Natural killer cell (primary cell): ENCODE measurements around the gene ROR1. TPM values are rescaled to one million over a fixed set of nuclear protein-coding genes. Genes with fewer than 3 reads are reported as not detected.
"Not testable (repeated sequence)": the region's sequence is repeated elsewhere in the genome, so short reads cannot be mapped to it uniquely, and the experiment has no call there.

Experiments
- ATAC-seq, 3 donors: fragments of 150-1000 bp in 2 of 3; fragments of 200-7000 bp in 1 of 3; cut with Tn5 transposase; 1 replicate in 1 of 3; 2 replicates in 2 of 3; pipeline ENCODE4 v1.10.0; 2021; ENCODE audit warnings: mild to moderate bottlenecking in 2 of 3, moderate library complexity in 2 of 3
- DNase-seq, 2 donors: peaks; one replicate each; pipeline versions ENCODE4 v3.0.0 to v3.0.0-alpha.2; 2013 to 2021; ENCODE audit warnings: mixed read lengths in 1 of 2
- H3K27ac ChIP-seq: one replicate; pipeline ENCODE4 v1.5.1; 2013; ENCODE audit warnings: mild to moderate bottlenecking, low read length
- H3K27me3 ChIP-seq: one replicate; pipeline ENCODE4 v1.6.1; 2013; ENCODE audit warnings: low read length; ENCODE audit not compliant: control insufficient read depth, insufficient read depth
- H3K36me3 ChIP-seq: one replicate; pipeline ENCODE4 v1.6.1; 2013; ENCODE audit warnings: low read length; ENCODE audit not compliant: control insufficient read depth, insufficient read depth
- H3K4me1 ChIP-seq: one replicate; pipeline ENCODE4 v1.6.1; 2013; ENCODE audit warnings: low read length; ENCODE audit not compliant: control insufficient read depth, insufficient read depth
- H3K4me3 ChIP-seq: one replicate; pipeline ENCODE4 v1.5.1; 2013; ENCODE audit warnings: low read length
- H3K9me3 ChIP-seq: one replicate; pipeline ENCODE4 v1.6.1; 2013; ENCODE audit warnings: low read length; ENCODE audit not compliant: control insufficient read depth, insufficient read depth
- H3K27ac Mint-ChIP-seq, 2 donors: one replicate each; pipeline ENCODE4 v1.8.0; 2022; ENCODE audit warnings: mild to moderate bottlenecking in 2 of 2, mixed read lengths in 2 of 2, moderate library complexity in 1 of 2
- H3K27me3 Mint-ChIP-seq, 2 donors: one replicate each; pipeline ENCODE4 v1.8.0; 2022; ENCODE audit warnings: low read depth in 2 of 2, mixed read lengths in 2 of 2
- H3K36me3 Mint-ChIP-seq: one replicate; pipeline ENCODE4 v1.8.0; 2022; ENCODE audit warnings: mixed read lengths
- H3K4me1 Mint-ChIP-seq, 2 donors: one replicate each; pipeline ENCODE4 v1.8.0; 2022; ENCODE audit warnings: mixed read lengths in 2 of 2
- H3K4me3 Mint-ChIP-seq: one replicate; pipeline ENCODE4 v1.8.0; 2022; ENCODE audit warnings: mild to moderate bottlenecking, moderate library complexity, mixed read lengths
- H3K9me3 Mint-ChIP-seq, 2 donors: one replicate each; pipeline ENCODE4 v1.8.0; 2022; ENCODE audit warnings: mixed read lengths in 2 of 2
- WGBS: methylation state at CpG from one replicate; pipeline ENCODE4 v1.1.7; 2013; ENCODE audit warnings: missing lambda C conversion rate; ENCODE audit not compliant: insufficient coverage; 5-methylcytosine and 5-hydroxymethylcytosine counted together
- intact Hi-C: fragments of 100-400 bp; cut with micrococcal nuclease; formaldehyde crosslinking; loops from one replicate; pipeline ENCODE4 v1.14.2; 2022
- total RNA-seq, 4 donors: library from RNA; stranded (reverse); fragments of 120-200 nt in 1 of 4; gene quantifications; one replicate each; pipeline versions ENCODE4 v1.2.3 to v1.2.4, GENCODE V29; 2013 to 2022
- TF ChIP-seq, protein P1 (sequence below): fragments of 200-600 bp; IDR thresholded peaks from one replicate; pipeline ENCODE4 v1.8.0; 2022; ENCODE audit warnings: antibody characterized with exemption

ROR1 gene
- total RNA-seq, 3 donors from 2014 or later (not counting 1 experiment from before 2014, with no cell fraction given), result 0.05 to 0.35 (median 0.27) TPM

- TF ChIP-seq, protein P1, sequence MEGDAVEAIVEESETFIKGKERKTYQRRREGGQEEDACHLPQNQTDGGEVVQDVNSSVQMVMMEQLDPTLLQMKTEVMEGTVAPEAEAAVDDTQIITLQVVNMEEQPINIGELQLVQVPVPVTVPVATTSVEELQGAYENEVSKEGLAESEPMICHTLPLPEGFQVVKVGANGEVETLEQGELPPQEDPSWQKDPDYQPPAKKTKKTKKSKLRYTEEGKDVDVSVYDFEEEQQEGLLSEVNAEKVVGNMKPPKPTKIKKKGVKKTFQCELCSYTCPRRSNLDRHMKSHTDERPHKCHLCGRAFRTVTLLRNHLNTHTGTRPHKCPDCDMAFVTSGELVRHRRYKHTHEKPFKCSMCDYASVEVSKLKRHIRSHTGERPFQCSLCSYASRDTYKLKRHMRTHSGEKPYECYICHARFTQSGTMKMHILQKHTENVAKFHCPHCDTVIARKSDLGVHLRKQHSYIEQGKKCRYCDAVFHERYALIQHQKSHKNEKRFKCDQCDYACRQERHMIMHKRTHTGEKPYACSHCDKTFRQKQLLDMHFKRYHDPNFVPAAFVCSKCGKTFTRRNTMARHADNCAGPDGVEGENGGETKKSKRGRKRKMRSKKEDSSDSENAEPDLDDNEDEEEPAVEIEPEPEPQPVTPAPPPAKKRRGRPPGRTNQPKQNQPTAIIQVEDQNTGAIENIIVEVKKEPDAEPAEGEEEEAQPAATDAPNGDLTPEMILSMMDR, result no peak
- peaks cover 0 to 4% of the 10 kb centered on the region in 2 donors for H3K9me3 Mint-ChIP-seq
- no peaks in the 10 kb centered on the region for H3K36me3 ChIP-seq
- no peak overlapping the region for H3K4me3 ChIP-seq
- no peaks in the 10 kb centered on the region for H3K9me3 ChIP-seq
- H3K4me3 Mint-ChIP-seq, result no peak overlapping the region
- H3K27me3 Mint-ChIP-seq, result peaks cover 19 to 33% of the 10 kb centered on the region in 2 donors
- H3K4me1 ChIP-seq, result no peaks in the 10 kb centered on the region
- no peaks in the 10 kb centered on the region for H3K36me3 Mint-ChIP-seq
- H3K4me1 Mint-ChIP-seq, result no peaks in the 10 kb centered on the region
- no peaks in the 10 kb centered on the region for H3K27me3 ChIP-seq
- H3K27ac Mint-ChIP-seq, result no peak overlapping the region
- intact Hi-C loops, result no loop called here
- H3K27ac ChIP-seq, result no peak overlapping the region
- DNase-seq (no peak), ATAC-seq (no peak)
Measured at GRCh38 chr1:63822540-63822939, 48.7 kb downstream of the ROR1 start.

DNA sequence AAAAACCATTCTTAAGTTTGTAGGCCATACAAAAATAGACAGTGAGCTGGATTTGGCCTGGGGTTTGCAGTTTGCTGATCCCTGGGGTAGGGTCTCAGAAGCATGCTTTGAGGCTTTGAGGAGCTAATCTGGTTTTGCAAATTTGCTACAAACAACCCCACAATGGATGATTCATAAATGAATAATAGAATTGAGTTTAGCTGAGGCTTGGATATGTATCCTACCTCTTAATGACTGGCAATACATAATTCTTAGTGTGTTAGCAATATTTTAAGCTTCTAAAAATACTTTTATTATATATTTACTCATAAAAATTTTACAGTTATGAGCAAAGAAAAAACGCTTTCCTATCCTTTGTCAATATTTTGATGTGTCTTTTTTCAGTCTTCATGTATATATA is 50.6 kb downstream of the ROR1 start:
- H3K4me1 Mint-ChIP-seq, result no peaks in the 10 kb centered on the region
- no peak overlapping the region for H3K27ac Mint-ChIP-seq
- Histone ChIP-seq H3K27ac (no peak overlapping the region), H3K4me3 (no peak overlapping the region), H3K36me3 (no peaks in the 10 kb centered on the region), H3K9me3 (no peaks in the 10 kb centered on the region), H3K4me1 (no peaks in the 10 kb centered on the region), H3K27me3 (no peaks in the 10 kb centered on the region)
- ATAC-seq (no peak), DNase-seq (no peak)
- peaks cover 0 to 4% of the 10 kb centered on the region in 2 donors for H3K9me3 Mint-ChIP-seq
- peaks cover 21 to 33% of the 10 kb centered on the region in 2 donors for H3K27me3 Mint-ChIP-seq
- WGBS, result no CpG with 5 or more reads among the region's 1 CpG
- intact Hi-C loops, result no loop called here
- TF ChIP-seq, protein P1, result no peak
- no peaks in the 10 kb centered on the region for H3K36me3 Mint-ChIP-seq
- H3K4me3 Mint-ChIP-seq, result no peak overlapping the region

- ATAC-seq (no peak), DNase-seq (no peak)
- H3K36me3 Mint-ChIP-seq, result no peaks in the 10 kb centered on the region
- no peaks in the 10 kb centered on the region for H3K36me3 ChIP-seq
- H3K4me1 Mint-ChIP-seq, result no peaks in the 10 kb centered on the region
- no peak overlapping the region for H3K27ac Mint-ChIP-seq
- H3K27me3 Mint-ChIP-seq, result peaks cover 18 to 30% of the 10 kb centered on the region in 2 donors
- no CpG with 5 or more reads among the region's 1 CpG for WGBS
- TF ChIP-seq, protein P1, result no peak
- H3K9me3 ChIP-seq, result no peaks in the 10 kb centered on the region
- H3K27me3 ChIP-seq, result no peaks in the 10 kb centered on the region
- H3K4me3 Mint-ChIP-seq, result no peak overlapping the region
- H3K9me3 Mint-ChIP-seq, result peaks cover 0 to 4% of the 10 kb centered on the region in 2 donors
- H3K4me1 ChIP-seq, result no peaks in the 10 kb centered on the region
- no peak overlapping the region for H3K4me3 ChIP-seq
- intact Hi-C loops, result no loop called here
- no peak overlapping the region for H3K27ac ChIP-seq
Measured at GRCh38 chr1:63825111-63825510, 51.3 kb downstream of the ROR1 start.

DNA sequence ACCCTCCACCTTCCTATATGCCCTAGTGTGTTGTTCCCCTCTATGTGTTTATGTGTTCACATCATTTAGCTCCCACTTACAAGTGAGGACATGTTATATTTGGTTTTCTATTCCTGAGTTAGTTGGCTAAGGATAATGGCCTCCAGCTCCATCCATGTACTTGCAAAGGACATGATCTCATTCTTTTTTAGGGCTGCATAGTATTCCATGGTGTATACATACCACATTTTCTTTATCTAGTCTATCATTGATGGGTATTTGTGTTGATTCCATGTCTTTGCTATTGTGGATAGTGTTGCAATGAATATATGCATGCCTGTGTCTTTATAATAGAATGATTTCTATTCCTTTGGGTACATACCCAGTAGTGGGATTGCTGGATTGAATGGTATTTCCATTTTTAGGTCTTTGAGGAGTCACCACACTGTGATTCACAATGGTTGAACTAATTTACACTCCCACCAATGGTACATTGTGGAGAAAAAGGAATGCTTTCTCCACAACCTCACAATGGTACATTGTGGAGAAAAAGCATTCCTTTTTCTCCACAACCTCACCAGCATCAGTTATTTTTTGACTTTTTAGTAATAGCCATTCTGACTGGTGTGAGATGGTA is 52.5 kb downstream of the ROR1 start:
- H3K27ac ChIP-seq, H3K4me1 Mint-ChIP-seq, H3K4me3 Mint-ChIP-seq, DNase-seq, H3K9me3 Mint-ChIP-seq, H3K36me3 Mint-ChIP-seq, H3K4me1 ChIP-seq, H3K36me3 ChIP-seq, H3K27me3 ChIP-seq, H3K4me3 ChIP-seq, H3K27ac Mint-ChIP-seq, intact Hi-C loops, H3K9me3 ChIP-seq, ATAC-seq: not testable (repeated sequence)
- H3K27me3 Mint-ChIP-seq, result peaks cover 15 to 26% of the 10 kb centered on the region in 2 donors
